Measurements from ENCODE around the gene SPATC1L. TPM values are rescaled to one million over a fixed set of nuclear protein-coding genes. Genes with fewer than 3 reads are reported as not detected.

SPATC1L gene
- total and polyA plus RNA-seq, 2 of the 8 experiments (the other 6 are each of a cell fraction or from before 2014, with no cell fraction given): 24.9 to 50.0 TPM

DNA sequence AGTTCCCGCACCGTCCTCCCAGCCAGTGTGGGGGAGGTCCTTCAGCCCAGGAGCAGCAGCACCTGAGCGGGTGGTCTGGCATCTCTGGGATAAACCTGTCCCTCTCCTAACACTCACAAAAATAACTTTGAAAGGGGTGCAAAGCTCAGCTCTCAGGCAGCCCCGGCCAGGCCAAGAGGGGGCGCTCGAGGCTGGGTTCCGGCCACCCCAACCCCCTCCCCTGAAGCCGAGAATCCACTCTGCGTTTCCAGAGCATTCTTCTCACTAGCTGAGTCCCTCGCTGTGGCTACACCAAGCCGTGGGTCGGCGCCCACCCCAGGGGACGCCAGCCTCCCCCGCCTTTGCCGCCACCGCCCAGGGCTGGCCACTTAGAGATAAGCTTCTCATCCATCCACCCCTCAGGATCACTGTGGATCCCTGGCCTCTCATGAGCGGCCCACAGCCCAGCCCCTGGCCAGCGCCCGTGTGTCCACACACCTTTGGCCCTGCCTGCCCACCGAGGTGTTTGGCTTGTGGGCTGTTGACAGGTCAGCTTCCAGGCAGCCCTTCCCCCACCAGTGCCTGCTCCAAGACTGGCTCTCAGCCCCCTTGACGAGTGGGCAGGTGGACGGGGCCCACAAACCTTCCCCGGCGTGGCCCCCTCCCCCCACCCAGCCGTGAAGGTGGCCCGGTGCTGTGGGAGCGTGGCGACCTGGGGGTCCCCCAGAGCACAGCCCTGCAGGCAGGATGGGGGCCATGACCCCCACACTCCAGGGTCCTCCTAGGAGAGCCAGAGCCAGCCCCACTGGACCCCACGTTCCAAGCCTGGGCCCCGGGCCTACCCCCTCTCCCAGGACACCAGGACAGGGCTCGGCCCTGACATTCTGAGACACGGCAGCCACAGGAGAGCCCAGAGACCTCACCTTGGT is 30.8 kb downstream of the SPATC1L start (continued):
- peak in 2 of 3 experiments; percentile 75 to 83; a peak in 3 of 4 replicates for TF ChIP-seq CTCF (IDR thresholded peaks at IDR 0.05; ENCODE audit: control extremely low read depth in 1 of 3, insufficient read depth in 1 of 3, low read depth in 1 of 3, low read length in 3 of 3)
- TF ChIP-seq ZNF274 (IDR thresholded peaks at IDR 0.05; ENCODE audit: borderline replicate concordance, extremely low read depth, low read length): no peak
- TF ChIP-seq RAD21 (IDR thresholded peaks at IDR 0.05 in 1 of 2, conservative IDR thresholded peaks at IDR 0.05 in 1 of 2; ENCODE audit: low read depth in 2 of 2, low read length in 2 of 2): peak; percentile 60 to 69; a peak in 3 of 4 replicates
- no peak for TF ChIP-seq POU5F1 (IDR thresholded peaks at IDR 0.05; ENCODE audit: low read depth, low read length)
- TF ChIP-seq CHD7 (IDR thresholded peaks at IDR 0.05; ENCODE audit: insufficient replicate concordance, low read length): no peak
- 0 out of 2 replicates have a peak, but pooled peaks have one; percentile 13 for TF ChIP-seq JUND (IDR thresholded peaks at IDR 0.05; ENCODE audit: low read length)
